Measurements from ENCODE around the gene RAMACL. TPM values are rescaled to one million over a fixed set of nuclear protein-coding genes. Genes with fewer than 3 reads are reported as not detected.
A peak's percentile ranks its signal among the peaks of the same experiment; 100 is the strongest.
"Not testable (repeated sequence)": the region's sequence is repeated elsewhere in the genome, so short reads cannot be mapped to it uniquely, and the experiment has no call there.

Gene RAMACL
- total RNA-seq, 1 experiment from 2014 or later = 0.28 TPM

- H3K4ac ChIP-seq (ENCODE audit: low read depth, low read length) = no peak overlapping the region
- Mint-ChIP-seq H3K4me1 (peaks cover 13 to 14% of the 10 kb centered on the region in 2 experiments), H3K27me3 (ENCODE audit: low read depth) (no peaks in the 10 kb centered on the region), H3K9me3 (peaks cover 8 to 13% of the 10 kb centered on the region in 2 experiments), H3K4me3 (no peak overlapping the region), H3K27ac (no peak overlapping the region), H3K36me3 (ENCODE audit: insufficient read depth in 1 of 3, low read depth in 3 of 3) (peaks cover 8 to 10% (median 9%) of the 10 kb centered on the region in 3 experiments)
- H3K14ac ChIP-seq (ENCODE audit: insufficient read depth, low read length) = no peak overlapping the region
- H2BK15ac ChIP-seq (ENCODE audit: low read depth, low read length) = no peak overlapping the region
- H3K27ac ChIP-seq (ENCODE audit: insufficient read length, low read depth, low read length) = no peak overlapping the region
- no peaks in the 10 kb centered on the region for H4K20me1 ChIP-seq (ENCODE audit: control insufficient read depth, insufficient read depth, insufficient read length)
- no peaks in the 10 kb centered on the region for H3K9me3 ChIP-seq (ENCODE audit: control insufficient read depth, low read depth, low read length)
- H4K91ac ChIP-seq (ENCODE audit: insufficient read length, low read depth, low read length) = no peak overlapping the region
- H2AK5ac ChIP-seq (ENCODE audit: insufficient read length, low read length) = no peak overlapping the region
- H3K56ac ChIP-seq (ENCODE audit: insufficient read length, low read depth, low read length) = no peak overlapping the region
- no peak overlapping the region for H2AFZ ChIP-seq (ENCODE audit: low read length)
- no peak overlapping the region for H3K4me2 ChIP-seq (ENCODE audit: insufficient read depth, insufficient read length, low read length)
- H3K23me2 ChIP-seq (ENCODE audit: insufficient read length, low read depth, low read length, poor library complexity, severe bottlenecking) = no peaks in the 10 kb centered on the region
- H4K5ac ChIP-seq (ENCODE audit: insufficient read length, low read depth, low read length) = no peak overlapping the region
- no peak overlapping the region for H2BK12ac ChIP-seq (ENCODE audit: insufficient read length, low read depth, low read length)
- no peaks in the 10 kb centered on the region for H3K79me1 ChIP-seq (ENCODE audit: insufficient read depth, low read depth, low read length, poor library complexity, severe bottlenecking)
- no peak overlapping the region for H3T11ph ChIP-seq (ENCODE audit: low read length)
- H3K79me2 ChIP-seq (ENCODE audit: insufficient read depth, low read length) = no peaks in the 10 kb centered on the region
- no CpG with 5 or more reads among the region's 6 CpGs for WGBS (ENCODE audit: extremely low coverage, insufficient read length, low lambda C conversion rate)
- no peak overlapping the region for H3K23ac ChIP-seq (ENCODE audit: insufficient read length, low read depth, low read length)
- no peak overlapping the region for H2BK20ac ChIP-seq (ENCODE audit: low read depth, low read length, poor library complexity, severe bottlenecking)
- H4K8ac ChIP-seq (replicated peaks; ENCODE audit: insufficient read length, low read depth, low read length) = no peak overlapping the region
- peaks cover 3% of the 10 kb centered on the region; the same call in 1 of the 2 replicates for H3K4me1 ChIP-seq (ENCODE audit: insufficient read depth, low read length)
- DNase-seq = no peak
- no peak overlapping the region for H3K9ac ChIP-seq (ENCODE audit: extremely low read depth, insufficient read length, low read length)
- H2BK120ac ChIP-seq (ENCODE audit: low read depth, low read length, poor library complexity, severe bottlenecking) = no peak overlapping the region
- no peak overlapping the region for H2BK5ac ChIP-seq (ENCODE audit: insufficient read length, low read length)
- no peak overlapping the region for H3K18ac ChIP-seq (ENCODE audit: insufficient read length, low read depth, low read length)
- no peaks in the 10 kb centered on the region for H3K27me3 ChIP-seq (ENCODE audit: insufficient read depth, low read length)
- TF ChIP-seq CTCF (conservative IDR thresholded peaks at IDR 0.05) = no peak
These were observed 4.2 kb downstream of the RAMACL start for GRCh38 chr6:166582258-166582657.

GRCh38 chr6:166581801-166582200 is 4.7 kb downstream of the RAMACL start:
- H2BK12ac ChIP-seq (ENCODE audit: insufficient read length, low read depth, low read length); H4K20me1 ChIP-seq (ENCODE audit: control insufficient read depth, insufficient read depth, insufficient read length); H3K79me2 ChIP-seq (ENCODE audit: insufficient read depth, low read length); H3K4me1 ChIP-seq (ENCODE audit: insufficient read depth, low read length); H3K4ac ChIP-seq (ENCODE audit: low read depth, low read length); H3K27me3 ChIP-seq (ENCODE audit: insufficient read depth, low read length); H3K27ac Mint-ChIP-seq; H3K14ac ChIP-seq (ENCODE audit: insufficient read depth, low read length); H2BK15ac ChIP-seq (ENCODE audit: low read depth, low read length); H3K56ac ChIP-seq (ENCODE audit: insufficient read length, low read depth, low read length); H3K23ac ChIP-seq (ENCODE audit: insufficient read length, low read depth, low read length); H2BK120ac ChIP-seq (ENCODE audit: low read depth, low read length, poor library complexity, severe bottlenecking); H4K5ac ChIP-seq (ENCODE audit: insufficient read length, low read depth, low read length); H2BK20ac ChIP-seq (ENCODE audit: low read depth, low read length, poor library complexity, severe bottlenecking); H3K9ac ChIP-seq (ENCODE audit: extremely low read depth, insufficient read length, low read length); H3K27me3 Mint-ChIP-seq (ENCODE audit: low read depth); H3K4me2 ChIP-seq (ENCODE audit: insufficient read depth, insufficient read length, low read length); H3K27ac ChIP-seq (ENCODE audit: insufficient read length, low read depth, low read length); H3K23me2 ChIP-seq (ENCODE audit: insufficient read length, low read depth, low read length, poor library complexity, severe bottlenecking); H3K79me1 ChIP-seq (ENCODE audit: insufficient read depth, low read depth, low read length, poor library complexity, severe bottlenecking); H3K9me3 ChIP-seq (ENCODE audit: control insufficient read depth, low read depth, low read length); H2AK5ac ChIP-seq (ENCODE audit: insufficient read length, low read length); H3T11ph ChIP-seq (ENCODE audit: low read length); H4K91ac ChIP-seq (ENCODE audit: insufficient read length, low read depth, low read length); H2BK5ac ChIP-seq (ENCODE audit: insufficient read length, low read length); H2AFZ ChIP-seq (ENCODE audit: low read length); H3K4me3 Mint-ChIP-seq; H3K18ac ChIP-seq (ENCODE audit: insufficient read length, low read depth, low read length); H4K8ac ChIP-seq (replicated peaks; ENCODE audit: insufficient read length, low read depth, low read length): not testable (repeated sequence)
- Mint-ChIP-seq H3K36me3 (ENCODE audit: insufficient read depth in 1 of 3, low read depth in 3 of 3) (peaks cover 11 to 14% (median 14%) of the 10 kb centered on the region in 3 experiments), H3K9me3 (peaks cover 12 to 17% of the 10 kb centered on the region in 2 experiments), H3K4me1 (peaks cover 10 to 11% of the 10 kb centered on the region in 2 experiments)
- WGBS (ENCODE audit: extremely low coverage, insufficient read length, low lambda C conversion rate) = no CpG with 5 or more reads among the region's 8 CpGs
- peak; percentile 23 for DNase-seq

Measured in H9 (cell line).